BLaER1 treated with 17β-estradiol and CSF1 and Interleukin-3, amounts not matched to agents 10 nM and 100 nM (cell line): ENCODE data around the gene BMX.

Source experiments
- H3K27ac ChIP-seq, 11 experiments: shearing (Covaris generic); formaldehyde crosslinking; 2 replicates each; pipeline ENCODE4 v1.8.1; 2022
- H3K27me3 ChIP-seq, 11 experiments: shearing (Covaris generic); formaldehyde crosslinking; 2 replicates each; pipeline ENCODE4 v1.8.1; 2022
- H3K36me3 ChIP-seq, 11 experiments: shearing (Covaris generic); formaldehyde crosslinking; 2 replicates each; pipeline ENCODE4 v1.8.1; 2022
- H3K4me1 ChIP-seq, 10 experiments: shearing (Covaris generic); formaldehyde crosslinking; 2 replicates each; pipeline ENCODE4 v1.8.1; 2022
- H3K4me2 ChIP-seq, 11 experiments: shearing (Covaris generic); formaldehyde crosslinking; 2 replicates each; pipeline ENCODE4 v1.8.1; 2022
- H3K4me3 ChIP-seq, 10 experiments: shearing (Covaris generic); formaldehyde crosslinking; 2 replicates each; pipeline ENCODE4 v1.8.1; 2022
- H3K9ac ChIP-seq, 11 experiments: shearing (Covaris generic); formaldehyde crosslinking; 2 replicates each; pipeline ENCODE4 v1.8.1; 2022
- H3K9me3 ChIP-seq, 11 experiments: shearing (Covaris generic); formaldehyde crosslinking; replicated peaks in 1 of 11; 2 replicates each; pipeline ENCODE4 v1.8.1; 2022
- H4K20me1 ChIP-seq, 11 experiments: shearing (Covaris generic); formaldehyde crosslinking; 2 replicates each; pipeline ENCODE4 v1.8.1; 2022
- Cebpa-rat ChIP-seq, 11 experiments: shearing (Covaris generic); IDR thresholded peaks; 2 replicates each; pipeline ENCODE4 v1.8.1; 2022

Gene BMX

DNA sequence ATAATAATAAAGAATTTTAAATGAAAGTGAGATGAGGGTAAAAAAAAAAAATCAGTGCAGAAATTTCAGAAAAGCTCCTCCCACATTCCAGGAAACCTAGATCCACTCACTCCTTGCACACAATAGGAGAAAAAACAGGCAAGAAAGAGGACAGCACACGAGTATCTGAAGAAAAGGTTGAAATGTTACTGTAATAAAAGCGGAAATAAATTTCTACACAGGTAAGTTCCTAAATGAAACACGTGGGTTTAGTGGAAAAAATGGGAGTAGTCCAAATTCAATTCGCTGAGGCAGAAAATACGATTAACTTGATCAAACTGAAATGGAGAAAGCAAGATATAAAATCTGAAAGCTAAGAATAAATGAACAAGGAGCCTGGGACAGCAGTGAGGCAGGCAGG, 102.2 kb downstream of the BMX start:
- H3K4me1 ChIP-seq, result peaks cover 0 to 8% (median 0%) of the 10 kb centered on the region in 10 experiments; a peak in 2 of 20 replicates
- H3K27ac ChIP-seq, result no peak overlapping the region
- no peak for TF ChIP-seq Cebpa-rat (IDR thresholded peaks at IDR 0.05)

GRCh38 chrX:15605226-15605625, 104.6 kb downstream of the BMX start:
- Histone ChIP-seq H3K27me3 (peaks cover 87 to 99% (median 97%) of the 10 kb centered on the region in 11 experiments), H3K9ac (no peak overlapping the region), H3K9me3 (peaks cover 0 to 11% (median 0%) of the 10 kb centered on the region in 11 experiments; a peak in 4 of 22 replicates), H3K27ac (no peak overlapping the region), H4K20me1 (peaks cover 0 to 8% (median 0%) of the 10 kb centered on the region in 11 experiments; a peak in 3 of 22 replicates), H3K4me1 (peaks cover 0 to 8% (median 0%) of the 10 kb centered on the region in 10 experiments; a peak in 2 of 20 replicates), H3K36me3 (no peaks in the 10 kb centered on the region), H3K4me2 (no peak overlapping the region), H3K4me3 (no peak overlapping the region)
- TF ChIP-seq Cebpa-rat (IDR thresholded peaks at IDR 0.05), result no peak

More for the DNA sequence above, 102.2 kb downstream of the BMX start:
- peaks cover 0 to 8% (median 0%) of the 10 kb centered on the region in 11 experiments; a peak in 4 of 22 replicates for H4K20me1 ChIP-seq
- H3K9ac ChIP-seq, result no peak overlapping the region
- no peaks in the 10 kb centered on the region for H3K36me3 ChIP-seq
- peaks cover 0 to 6% (median 0%) of the 10 kb centered on the region in 11 experiments; a peak in 2 of 22 replicates for H3K9me3 ChIP-seq
- peaks cover 98 to 100% (median 100%) of the 10 kb centered on the region in 11 experiments for H3K27me3 ChIP-seq
- no peak overlapping the region for H3K4me2 ChIP-seq
- H3K4me3 ChIP-seq, result no peak overlapping the region
